Transverse colon (tissue), 4 donors: ENCODE data around the gene GARS1. TPM values are rescaled to one million over a fixed set of nuclear protein-coding genes. Genes with fewer than 3 reads are reported as not detected.

Experiments
- DNase-seq: peaks from one replicate; pipeline ENCODE4 v3.0.0-alpha.2; 2019
- H3K27ac ChIP-seq, 4 donors: fragments of 200-600 bp; sonication (generic); 2 replicates each; pipeline ENCODE4 v1.5.1; 2016 to 2018; ENCODE audit warnings: inconsistent platforms in 4 of 4
- H3K27me3 ChIP-seq: fragments of 200-600 bp; sonication (generic); 2 replicates; pipeline ENCODE4 v1.5.1; 2017; ENCODE audit warnings: inconsistent platforms
- H3K36me3 ChIP-seq, 4 donors: fragments of 200-600 bp; sonication (generic); 2 replicates each; pipeline ENCODE4 v1.5.1; 2017 to 2019; ENCODE audit warnings: inconsistent platforms in 4 of 4
- H3K4me1 ChIP-seq, 4 donors: fragments of 200-600 bp; sonication (generic); 2 replicates each; pipeline ENCODE4 v1.5.1; 2017 to 2020; ENCODE audit warnings: inconsistent platforms in 4 of 4
- H3K4me3 ChIP-seq, 4 donors: fragments of 200-600 bp; sonication (generic); 1 replicate in 1 of 4; 2 replicates in 3 of 4; pipeline versions ENCODE4 v1.5.1 to v1.6.1; 2017 to 2019; ENCODE audit warnings: inconsistent platforms in 4 of 4
- H3K9me3 ChIP-seq, 2 donors: fragments of 200-600 bp; sonication (generic); 2 replicates each; pipeline ENCODE4 v1.5.1; 2017 to 2019; ENCODE audit warnings: inconsistent platforms in 2 of 2
- EP300 ChIP-seq: sonication (generic); formaldehyde crosslinking; IDR thresholded peaks from one replicate; pipeline ENCODE4 v1.6.1; 2017; ENCODE audit warnings: antibody characterized with exemption, low read depth
- POLR2A ChIP-seq: fragments of 450-650 bp; IDR thresholded peaks from one replicate; pipeline ENCODE4 v1.6.1; 2016; ENCODE audit warnings: antibody characterized with exemption, mild to moderate bottlenecking, moderate library complexity
- POLR2AphosphoS5 ChIP-seq, 3 donors: sonication (generic); formaldehyde crosslinking; IDR thresholded peaks; one replicate each; pipeline ENCODE4 v1.6.1; 2016; ENCODE audit warnings: antibody characterized with exemption in 3 of 3
- WGBS, 2 donors: methylation state at CpG; one replicate each; pipeline ENCODE4 v1.1.5; 2018; ENCODE audit warnings: low coverage in 1 of 2; 5-methylcytosine and 5-hydroxymethylcytosine counted together
- in situ Hi-C, 4 donors: fragments of 200-750 bp; cut with MboI; loops; one replicate each; pipeline versions ENCODE4 v1.15.0 to v1.15.1; 2017; ENCODE audit warnings: low sequenced_read_pairs in 3 of 4, low pct_ligation_motif_present in 1 of 4, low pct_unique_long_range_greater_than_20kb in 1 of 4
- intact Hi-C: fragments of 100-400 bp; cut with DNase I; formaldehyde crosslinking; loops from one replicate; pipeline ENCODE4 v1.15.1; 2023; ENCODE audit warnings: low total_unique reads
- total RNA-seq, 4 donors: library from RNA; depleted of rRNA; stranded (reverse); fragments of >200 nt; gene quantifications; one replicate each; pipeline ENCODE4 v1.1.0, GENCODE V29; 2016
- TF ChIP-seq, protein P1 (sequence below), 5 experiments: fragments of 200-600 bp in 3 of 5; fragments of 450-650 bp in 2 of 5; sonication (generic) in 3 of 5; IDR thresholded peaks; 1 replicate in 2 of 5; 2 replicates in 3 of 5; pipeline ENCODE4 v1.5.1; 2016 to 2017; ENCODE audit warnings: antibody characterized with exemption in 5 of 5, inconsistent platforms in 3 of 5, mild to moderate bottlenecking in 2 of 5, moderate library complexity in 1 of 5

GARS1 gene
- total RNA-seq, 4 donors from 2014 or later = 20.6 to 69.4 (median 34.5) TPM

DNA sequence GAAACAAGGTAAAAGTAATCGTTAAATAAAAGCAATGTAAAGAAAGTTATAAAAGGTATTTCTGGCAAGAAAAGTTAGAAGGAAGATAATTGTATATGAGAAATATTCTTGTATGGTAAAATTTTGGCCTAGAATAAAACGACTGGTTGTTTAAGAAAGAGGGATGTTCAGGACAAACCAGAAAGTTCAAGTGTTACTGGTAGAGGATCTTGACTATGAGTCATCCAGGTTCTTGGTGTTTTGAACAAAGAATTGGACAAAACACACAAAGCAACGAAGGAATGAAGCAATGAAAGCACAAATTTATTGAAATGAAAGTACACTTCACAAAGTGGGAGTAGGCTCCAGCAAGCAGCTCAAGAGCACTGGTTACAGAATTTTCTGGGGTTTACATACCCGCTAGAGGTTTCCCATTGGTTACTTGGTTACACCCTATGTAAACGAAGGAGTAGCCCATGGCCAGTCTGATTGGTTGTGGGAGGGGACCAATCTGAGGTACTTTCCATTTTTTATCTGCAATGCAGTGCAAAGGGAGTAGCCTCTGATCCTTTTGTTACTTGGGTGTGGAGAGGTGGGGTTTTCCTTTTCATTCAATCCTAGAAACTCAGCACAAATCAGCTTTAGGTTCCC lies 22.4 kb upstream of the GARS1 start:
- no peak for DNase-seq
- TF ChIP-seq, protein P1, sequence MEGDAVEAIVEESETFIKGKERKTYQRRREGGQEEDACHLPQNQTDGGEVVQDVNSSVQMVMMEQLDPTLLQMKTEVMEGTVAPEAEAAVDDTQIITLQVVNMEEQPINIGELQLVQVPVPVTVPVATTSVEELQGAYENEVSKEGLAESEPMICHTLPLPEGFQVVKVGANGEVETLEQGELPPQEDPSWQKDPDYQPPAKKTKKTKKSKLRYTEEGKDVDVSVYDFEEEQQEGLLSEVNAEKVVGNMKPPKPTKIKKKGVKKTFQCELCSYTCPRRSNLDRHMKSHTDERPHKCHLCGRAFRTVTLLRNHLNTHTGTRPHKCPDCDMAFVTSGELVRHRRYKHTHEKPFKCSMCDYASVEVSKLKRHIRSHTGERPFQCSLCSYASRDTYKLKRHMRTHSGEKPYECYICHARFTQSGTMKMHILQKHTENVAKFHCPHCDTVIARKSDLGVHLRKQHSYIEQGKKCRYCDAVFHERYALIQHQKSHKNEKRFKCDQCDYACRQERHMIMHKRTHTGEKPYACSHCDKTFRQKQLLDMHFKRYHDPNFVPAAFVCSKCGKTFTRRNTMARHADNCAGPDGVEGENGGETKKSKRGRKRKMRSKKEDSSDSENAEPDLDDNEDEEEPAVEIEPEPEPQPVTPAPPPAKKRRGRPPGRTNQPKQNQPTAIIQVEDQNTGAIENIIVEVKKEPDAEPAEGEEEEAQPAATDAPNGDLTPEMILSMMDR (IDR thresholded peaks at IDR 0.05) = no peak
- TF ChIP-seq POLR2A = no peak
- TF ChIP-seq EP300 = no peak
- no peak for TF ChIP-seq POLR2AphosphoS5 (IDR thresholded peaks at IDR 0.05)
- Histone ChIP-seq H3K27ac (no peak overlapping the region), H3K27me3 (no peaks in the 10 kb centered on the region), H3K4me1 (no peaks in the 10 kb centered on the region), H3K9me3 (no peaks in the 10 kb centered on the region), H3K36me3 (peaks cover 0 to 45% (median 6%) of the 10 kb centered on the region in 4 donors), H3K4me3 (no peak overlapping the region)
- intact Hi-C loops = no loop called here
- WGBS, 2 donors = 73 to 79% methylated on average over 4 to 5 of the region's 5 CpGs
- in situ Hi-C loops = loop anchor here in 3 of 4 donors (25.0 kb wide), 2 partner anchors 310 to 410 kb away; no protein-coding TSS in a partner anchor

- no peaks in the 10 kb centered on the region for H3K27me3 ChIP-seq
- no peak overlapping the region for H3K4me3 ChIP-seq
- TF ChIP-seq POLR2A (no peak), EP300 (no peak), POLR2AphosphoS5 (IDR thresholded peaks at IDR 0.05) (no peak)
- TF ChIP-seq, protein P1 (IDR thresholded peaks at IDR 0.05) = no peak
- peaks cover 0 to 47% (median 16%) of the 10 kb centered on the region in 4 donors for H3K36me3 ChIP-seq
- 96 to 100% methylated on average over 2 of the region's 2 CpGs for WGBS, 2 donors
- no peak for DNase-seq
- H3K9me3 ChIP-seq = no peaks in the 10 kb centered on the region
- H3K27ac ChIP-seq = no peak overlapping the region
- H3K4me1 ChIP-seq = no peaks in the 10 kb centered on the region
- intact Hi-C loops = no loop called here
- in situ Hi-C loops = no loop called here
Measured at GRCh38 chr7:30575910-30576309, 18.8 kb upstream of the GARS1 start.

- Histone ChIP-seq H3K4me3 (no peak overlapping the region), H3K4me1 (no peaks in the 10 kb centered on the region), H3K27me3 (no peaks in the 10 kb centered on the region), H3K9me3 (no peaks in the 10 kb centered on the region), H3K36me3 (peaks cover 0 to 60% (median 28%) of the 10 kb centered on the region in 4 donors), H3K27ac (no peak overlapping the region)
- intact Hi-C loops (no loop called here), in situ Hi-C loops (no loop called here)
- WGBS, 2 donors = 98% methylated on average over 2 of the region's 2 CpGs; no CpG with 5 or more reads in 1 of the 2 donors
- no peak for DNase-seq
- TF ChIP-seq EP300 (no peak), POLR2A (no peak), POLR2AphosphoS5 (IDR thresholded peaks at IDR 0.05) (no peak)
- TF ChIP-seq, protein P1 (IDR thresholded peaks at IDR 0.05) = no peak
Measured at GRCh38 chr7:30583181-30583580, 11.5 kb upstream of the GARS1 start.

- H3K27ac ChIP-seq = no peak overlapping the region
- 72 to 81% methylated on average over 2 of the region's 2 CpGs for WGBS, 2 donors
- no peaks in the 10 kb centered on the region for H3K9me3 ChIP-seq
- H3K36me3 ChIP-seq = peaks cover 0 to 51% (median 22%) of the 10 kb centered on the region in 4 donors
- intact Hi-C loops = no loop called here
- no peaks in the 10 kb centered on the region for H3K27me3 ChIP-seq
- in situ Hi-C loops = no loop called here
- no peak overlapping the region for H3K4me3 ChIP-seq
- DNase-seq = no peak
- no peak for TF ChIP-seq EP300
- no peak for TF ChIP-seq POLR2A
- TF ChIP-seq, protein P1 (IDR thresholded peaks at IDR 0.05) = no peak
- no peak for TF ChIP-seq POLR2AphosphoS5 (IDR thresholded peaks at IDR 0.05)
- no peaks in the 10 kb centered on the region for H3K4me1 ChIP-seq
Measured at GRCh38 chr7:30584415-30584814, 10.3 kb upstream of the GARS1 start.
